ENCODE results near the gene MLN. TPM values are rescaled to one million over a fixed set of nuclear protein-coding genes. Genes with fewer than 3 reads are reported as not detected.

Gene MLN
- total RNA-seq, 1 experiment from 2014 or later: not detected

- Histone ChIP-seq H3K4me1 (ENCODE audit: control insufficient read depth in 1 of 2, insufficient read depth in 2 of 2, low read length in 2 of 2) (peaks cover 26 to 34% of the 10 kb centered on the region in 2 experiments), H3K4me2 (ENCODE audit: low read length) (no peak overlapping the region), H3K27me3 (ENCODE audit: insufficient read depth, low read length) (no peaks in the 10 kb centered on the region), H4K20me1 (ENCODE audit: insufficient read depth) (no peaks in the 10 kb centered on the region), H3K4me3 (replicated peaks in 1 of 2; ENCODE audit: low read depth in 1 of 2, low read length in 2 of 2) (no peak overlapping the region), H3K27ac (ENCODE audit: low read depth, low read length) (no peak overlapping the region), H3K79me2 (ENCODE audit: insufficient read depth, low read length) (no peaks in the 10 kb centered on the region), H3K9ac (ENCODE audit: low read length) (no peak overlapping the region), H3K36me3 (ENCODE audit: control insufficient read depth in 1 of 2, insufficient read depth in 2 of 2, low read length in 2 of 2) (peaks cover 32 to 52% of the 10 kb centered on the region in 2 experiments; a peak in 3 of 4 replicates), H3K9me2 (ENCODE audit: insufficient read depth) (no peaks in the 10 kb centered on the region), H3K9me3 (ENCODE audit: control insufficient read depth in 1 of 2, insufficient read depth in 1 of 2, low read depth in 1 of 2, low read length in 2 of 2) (no peaks in the 10 kb centered on the region), H2AFZ (ENCODE audit: low read depth, low read length, poor library complexity, severe bottlenecking) (no peak overlapping the region)
- intact Hi-C loops (cut with micrococcal nuclease): no loop called here
- ATAC-seq (no peak), DNase-seq (ENCODE audit: low read depth, low spot score) (no peak)
- ChIA-PET POLR2A (no interaction called here), RAD21 (ENCODE audit: low non-redundant PET in 1 of 2, low total read pairs in 2 of 2, uncharacterized antibody in 2 of 2, unreplicated experiment in 2 of 2) (no interaction called here), CTCF (no interaction called here)
- no peak for TF ChIP-seq EZH2phosphoT487 (IDR thresholded peaks at IDR 0.05; ENCODE audit: borderline replicate concordance)
- TF ChIP-seq SIN3A (IDR thresholded peaks at IDR 0.05; ENCODE audit: low read depth): no peak
- no peak for TF ChIP-seq YY1 (IDR thresholded peaks at IDR 0.05; ENCODE audit: extremely low read depth, insufficient replicate concordance, low read depth, low read length)
- no peak for TF ChIP-seq ZBTB33 (IDR thresholded peaks at IDR 0.05; ENCODE audit: extremely low read depth, insufficient replicate concordance, low read length)
- TF ChIP-seq JUND (IDR thresholded peaks at IDR 0.05): no peak
- TF ChIP-seq EGR1 (IDR thresholded peaks at IDR 0.05; ENCODE audit: low read depth): no peak
- no peak for TF ChIP-seq FOSL1 (IDR thresholded peaks at IDR 0.05; ENCODE audit: low read depth)
- no peak for TF ChIP-seq ATF3 (IDR thresholded peaks at IDR 0.05)
- no peak for TF ChIP-seq SP1 (IDR thresholded peaks at IDR 0.05; ENCODE audit: low read depth)
- TF ChIP-seq RAD21 (IDR thresholded peaks at IDR 0.05; ENCODE audit: low read depth): no peak
- TF ChIP-seq ELF1 (IDR thresholded peaks at IDR 0.05; ENCODE audit: borderline replicate concordance, low read depth): no peak
- TF ChIP-seq ZFX (IDR thresholded peaks at IDR 0.05): no peak
- no peak for TF ChIP-seq ZNF274 (IDR thresholded peaks at IDR 0.05; ENCODE audit: low read depth, low read length)
- no peak for TF ChIP-seq CTCF (IDR thresholded peaks at IDR 0.05 in 2 of 3, conservative IDR thresholded peaks at IDR 0.05 in 1 of 3; ENCODE audit: borderline replicate concordance in 1 of 3, insufficient read depth in 1 of 3, low read depth in 2 of 3, low read length in 2 of 3)
- BruUV-seq (replicated peaks): no TSS peak
These were observed 26.1 kb downstream of the MLN start for GRCh38 chr6:33777398-33778388.
